Right lobe of liver (tissue), 6 donors: ENCODE results near the gene PRCC. TPM values are rescaled to one million over a fixed set of nuclear protein-coding genes. Genes with fewer than 3 reads are reported as not detected.

Source experiments
- ATAC-seq, 4 donors: fragments of 200-7000 bp; cut with Tn5 transposase; one replicate each; pipeline ENCODE4 v1.9.1; 2020; ENCODE audit warnings: mild to moderate bottlenecking in 4 of 4, moderate library complexity in 4 of 4
- DNase-seq, 3 donors: peaks; one replicate each; pipeline ENCODE4 v3.0.0-alpha.2; 2020
- H3K27ac ChIP-seq, 3 donors: fragments of 200-600 bp; one replicate each; pipeline ENCODE4 v1.8.0; 2022
- H3K27me3 ChIP-seq, 2 donors: fragments of 200-600 bp; one replicate each; pipeline ENCODE4 v1.8.0; 2022
- H3K36me3 ChIP-seq, 4 donors: fragments of 200-600 bp; sonication (generic) in 1 of 4; one replicate each; pipeline versions ENCODE4 v1.5.1 to v1.8.0; 2017 to 2022; ENCODE audit warnings: control low read depth in 1 of 4
- H3K4me1 ChIP-seq, 4 donors: fragments of 200-600 bp; sonication (generic) in 1 of 4; one replicate each; pipeline versions ENCODE4 v1.5.1 to v1.8.0; 2017 to 2022; ENCODE audit warnings: control low read depth in 1 of 4
- H3K4me3 ChIP-seq, 3 donors: fragments of 200-600 bp; one replicate each; pipeline ENCODE4 v1.8.0; 2022
- H3K9me3 ChIP-seq, 4 donors: fragments of 200-600 bp; sonication (generic) in 1 of 4; one replicate each; pipeline versions ENCODE4 v1.5.1 to v1.8.0; 2017 to 2022; ENCODE audit warnings: control low read depth in 1 of 4
- CTCF ChIP-seq, 4 donors: fragments of 200-600 bp in 3 of 4; fragments of 450-650 bp in 1 of 4; IDR thresholded peaks; one replicate each; pipeline versions ENCODE4 v1.5.1 to v1.8.0; 2016 to 2022; ENCODE audit warnings: antibody characterized with exemption in 4 of 4, mild to moderate bottlenecking in 2 of 4
- POLR2A ChIP-seq: fragments of 450-650 bp; IDR thresholded peaks from one replicate; pipeline ENCODE4 v1.6.1; 2017; ENCODE audit warnings: antibody characterized with exemption, mild to moderate bottlenecking
- WGBS: methylation state at CpG from one replicate; pipeline ENCODE4 v1.1.6; 2018; ENCODE audit warnings: low coverage, low lambda C conversion rate; ENCODE audit not compliant: insufficient coverage; ENCODE audit errors: missing lambda C conversion rate; 5-methylcytosine and 5-hydroxymethylcytosine counted together
- intact Hi-C, 2 donors: fragments of 100-400 bp; cut with DNase I; formaldehyde crosslinking; loops; one replicate each; pipeline versions ENCODE4 v1.11.2 to v1.14.1; 2022
- total RNA-seq, 6 experiments: library from RNA; depleted of rRNA in 2 of 6; stranded (reverse); fragments of >200 nt in 2 of 6; fragmentation: NEBNext Ultra II Directional in 3 of 6; extraction: Animal tissue kit (Norgen Biotek cat#: 25700) in 3 of 6; gene quantifications; one replicate each; pipeline versions ENCODE4 v1.1.0 to v1.2.4, GENCODE V29; 2016 to 2023
- donor health status: DM: no; HTN: yes; CAD: no.
- donor health status: DM: no; HTN: no; CAD: no.
- donor health status: DM: no; HTN: no; CAD: no.
- donor health status: DM: no; HTN: yes; CAD: no.
- donor health status: DM: no; HTN: yes; CAD: no.

Gene PRCC
- total RNA-seq, 6 experiments from 2014 or later = 17.4 to 23.4 (median 19.7) TPM

GRCh38 chr1:156751757-156752481 lies 15.4 kb upstream of the PRCC start:
- no peaks in the 10 kb centered on the region for H3K36me3 ChIP-seq
- H3K27me3 ChIP-seq = no peaks in the 10 kb centered on the region
- no peaks in the 10 kb centered on the region for H3K9me3 ChIP-seq
- TF ChIP-seq POLR2A = peak; percentile 40
- no peak for TF ChIP-seq CTCF (IDR thresholded peaks at IDR 0.05)
- peak overlapping the region; percentile 73 to 89 (median 78) for H3K4me3 ChIP-seq
- DNase-seq (peak; percentile 98 to 99 (median 99)), ATAC-seq (peak; percentile 72 to 84 (median 78))
- peaks cover 0 to 35% (median 19%) of the 10 kb centered on the region in 4 donors for H3K4me1 ChIP-seq
- peak overlapping the region; percentile 88 to 97 (median 97) for H3K27ac ChIP-seq
- 0% methylated on average over 33 of the region's 68 CpGs for WGBS
- intact Hi-C loops = no loop called here

- H3K4me1 ChIP-seq = peaks cover 0 to 30% (median 15%) of the 10 kb centered on the region in 4 donors
- peak overlapping the region; percentile 88 to 97 (median 97) for H3K27ac ChIP-seq
- no peak for TF ChIP-seq CTCF (IDR thresholded peaks at IDR 0.05)
- TF ChIP-seq POLR2A = no peak
- intact Hi-C loops = no loop called here
- DNase-seq (peak in 1 of 3 donors; percentile 64), ATAC-seq (peak in 3 of 4 donors; percentile 4 to 10 (median 9))
- H3K4me3 ChIP-seq = peak overlapping the region in 2 of 3 donors; percentile 78 to 89
- H3K27me3 ChIP-seq = no peaks in the 10 kb centered on the region
- 29% methylated on average over 1 of the region's 1 CpG for WGBS
- no peaks in the 10 kb centered on the region for H3K36me3 ChIP-seq
- H3K9me3 ChIP-seq = no peaks in the 10 kb centered on the region
Measured at GRCh38 chr1:156752843-156753482, 14.4 kb upstream of the PRCC start.

- H3K27ac ChIP-seq = no peak overlapping the region
- H3K36me3 ChIP-seq = no peaks in the 10 kb centered on the region
- no peak overlapping the region for H3K4me3 ChIP-seq
- intact Hi-C loops = no loop called here
- peaks cover 0 to 17% (median 9%) of the 10 kb centered on the region in 4 donors for H3K4me1 ChIP-seq
- H3K9me3 ChIP-seq = no peaks in the 10 kb centered on the region
- 77% methylated on average over 6 of the region's 8 CpGs for WGBS
- ATAC-seq = no peak
- DNase-seq = no peak
- TF ChIP-seq POLR2A (no peak), CTCF (IDR thresholded peaks at IDR 0.05) (no peak)
- no peaks in the 10 kb centered on the region for H3K27me3 ChIP-seq
Measured at GRCh38 chr1:156754219-156754618, 13.1 kb upstream of the PRCC start.

- intact Hi-C loops = no loop called here
- Histone ChIP-seq H3K27ac (no peak overlapping the region), H3K4me3 (no peak overlapping the region), H3K4me1 (peaks cover 0 to 13% (median 6%) of the 10 kb centered on the region in 4 donors), H3K36me3 (no peaks in the 10 kb centered on the region), H3K9me3 (no peaks in the 10 kb centered on the region), H3K27me3 (no peaks in the 10 kb centered on the region)
- TF ChIP-seq POLR2A = no peak
- no peak for TF ChIP-seq CTCF (IDR thresholded peaks at IDR 0.05)
- no peak for DNase-seq
- ATAC-seq = no peak
- whole genome bisulfite sequencing = 80% methylated on average over 4 of the region's 5 CpGs
Measured at GRCh38 chr1:156755527-156755950, 11.8 kb upstream of the PRCC start.
